HL-60/S4 treated with phorbol 12-myristate 13-acetate at 8.2 ng/mL for 4 days and 3 days (cell line): Measurements from ENCODE around the gene COX4I1.

Experiments
- in situ Hi-C: fragments of 300-500 bp; cut with MboI; formaldehyde crosslinking; loops from 2 replicates; pipeline ENCODE4 v1.15.0; 2022; ENCODE audit warnings: low sequenced_read_pairs

COX4I1 gene

GRCh38 chr16:85821390-85822135 lies 22.1 kb downstream of the COX4I1 start:
- in situ Hi-C loops: loop anchor here (10.0 kb wide), 1 partner anchor 163 kb away; no protein-coding TSS in a partner anchor

GRCh38 chr16:85822145-85822544 lies 22.6 kb downstream of the COX4I1 start:
- in situ Hi-C loops: loop anchor here (10.0 kb wide), 1 partner anchor 163 kb away; no protein-coding TSS in a partner anchor

- in situ Hi-C loops: loop anchor here (10.0 kb wide), 1 partner anchor 161 kb away; no protein-coding TSS in a partner anchor
Observed at GRCh38 chr16:85823328-85823920, 23.9 kb downstream of the COX4I1 start.

- in situ Hi-C loops: loop anchor here (10.0 kb wide), 1 partner anchor 160 kb away; no protein-coding TSS in a partner anchor
Observed at GRCh38 chr16:85824161-85825135, 25.0 kb downstream of the COX4I1 start.

- in situ Hi-C loops: loop anchor here (10.0 kb wide), 1 partner anchor 159 kb away; no protein-coding TSS in a partner anchor
Observed at GRCh38 chr16:85825326-85825725, 25.8 kb downstream of the COX4I1 start.

- in situ Hi-C loops: loop anchor here (10.0 kb wide), 1 partner anchor 158 kb away; no protein-coding TSS in a partner anchor
Observed at GRCh38 chr16:85826686-85827247, 27.3 kb downstream of the COX4I1 start.

GRCh38 chr16:85828166-85828565 lies 28.7 kb downstream of the COX4I1 start:
- in situ Hi-C loops: loop anchor here (10.0 kb wide), 1 partner anchor 157 kb away; no protein-coding TSS in a partner anchor

- in situ Hi-C loops: loop anchor here (10.0 kb wide), 1 partner anchor 156 kb away; no protein-coding TSS in a partner anchor
Observed at GRCh38 chr16:85829171-85829719, 29.8 kb downstream of the COX4I1 start.

GRCh38 chr16:85829751-85830445 lies 30.4 kb downstream of the COX4I1 start:
- in situ Hi-C loops: loop anchor here (10.0 kb wide), 1 partner anchor 155 kb away; no protein-coding TSS in a partner anchor

GRCh38 chr16:85830821-85831220 lies 31.3 kb downstream of the COX4I1 start:
- in situ Hi-C loops: no loop called here

- in situ Hi-C loops: no loop called here
Observed at GRCh38 chr16:85832570-85833218, 33.2 kb downstream of the COX4I1 start.

- in situ Hi-C loops: no loop called here
Observed at GRCh38 chr16:85833219-85833920, 33.9 kb downstream of the COX4I1 start.

GRCh38 chr16:85834741-85835140 lies 35.2 kb downstream of the COX4I1 start:
- in situ Hi-C loops: no loop called here

- in situ Hi-C loops: no loop called here
Observed at GRCh38 chr16:85835227-85835751, 35.8 kb downstream of the COX4I1 start.

- in situ Hi-C loops: no loop called here
Observed at GRCh38 chr16:85835956-85836705, 36.6 kb downstream of the COX4I1 start.

GRCh38 chr16:85836706-85837582 lies 37.4 kb downstream of the COX4I1 start:
- in situ Hi-C loops: no loop called here
